Activated CD8-positive, alpha-beta memory T cell treated with anti-CD3 and anti-CD28 coated beads, Interleukin-2, amount 50 U/mL, for 24 hours (primary cell): ENCODE data around the gene ZNF860.
"Not testable (repeated sequence)": the region's sequence is repeated elsewhere in the genome, so short reads cannot be mapped to it uniquely, and the experiment has no call there.

Source experiments
- DNase-seq: peaks from one replicate; pipeline ENCODE4 v3.0.0-alpha.2; 2020; ENCODE audit errors: extremely low read depth

Gene ZNF860

DNA sequence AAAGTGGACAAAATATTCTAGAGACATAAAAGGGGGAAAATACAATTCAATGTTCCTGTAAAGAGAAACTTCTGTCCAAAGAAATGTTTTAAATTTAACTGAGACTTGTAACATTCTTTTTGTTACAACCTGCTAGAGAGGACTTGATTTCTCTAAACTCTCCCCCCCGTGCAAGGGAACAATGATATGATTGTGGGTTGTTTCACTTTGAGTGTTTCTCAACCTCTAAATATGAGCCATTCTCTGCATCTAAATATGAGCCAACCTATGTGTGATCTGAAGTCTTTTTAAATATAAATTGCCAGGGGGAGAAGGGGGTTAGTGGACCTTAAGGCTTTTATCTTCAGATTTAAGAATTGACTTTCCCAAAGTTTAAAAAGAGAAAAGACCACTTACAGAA is 14.6 kb downstream of the ZNF860 start:
- DNase-seq = no peak

DNA sequence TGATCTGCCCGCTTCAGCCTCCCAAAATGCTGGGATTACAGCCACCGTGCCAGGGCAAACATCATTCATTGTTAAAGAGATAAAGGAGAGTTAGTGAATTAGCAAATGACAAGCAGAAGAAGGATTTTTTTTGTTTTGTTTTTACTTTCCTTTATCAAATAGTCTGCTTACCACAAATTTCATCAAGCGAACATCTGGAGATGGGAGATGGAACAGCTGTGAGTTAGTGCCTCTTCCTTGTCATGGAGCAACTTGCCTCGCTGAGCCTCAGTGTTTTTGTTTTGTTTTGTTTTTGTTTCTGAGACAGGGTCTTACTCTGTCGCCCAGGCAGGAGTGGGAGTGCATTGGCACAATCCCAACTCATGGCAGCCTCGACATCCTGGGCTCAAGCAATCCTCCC is 15.9 kb downstream of the ZNF860 start:
- DNase-seq = no peak

DNA sequence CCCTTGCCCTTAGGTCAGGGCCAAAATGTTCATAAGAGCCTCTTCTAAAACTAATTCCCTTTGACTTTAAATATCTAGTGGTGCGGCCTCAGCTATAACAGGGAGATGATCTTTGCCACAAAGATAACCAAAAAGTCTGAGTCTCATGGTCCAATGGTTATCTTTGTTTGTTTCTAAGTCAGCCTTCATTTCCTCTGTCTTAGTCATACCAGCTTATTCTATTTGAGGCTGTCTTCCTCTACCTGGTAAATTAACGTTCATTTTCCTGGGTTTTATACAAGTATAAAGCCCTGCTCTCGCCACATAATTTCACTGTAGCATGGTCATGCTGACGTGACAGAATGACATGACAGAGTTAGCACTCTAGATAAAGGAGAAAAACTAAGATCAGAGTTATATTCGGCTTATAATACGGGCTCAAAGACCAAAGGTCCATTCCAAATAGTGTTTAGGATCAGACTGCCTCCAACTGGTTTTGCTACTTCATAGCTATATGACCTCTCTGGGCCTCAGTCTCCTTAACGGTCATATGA is 18.4 kb downstream of the ZNF860 start:
- DNase-seq = no peak

DNA sequence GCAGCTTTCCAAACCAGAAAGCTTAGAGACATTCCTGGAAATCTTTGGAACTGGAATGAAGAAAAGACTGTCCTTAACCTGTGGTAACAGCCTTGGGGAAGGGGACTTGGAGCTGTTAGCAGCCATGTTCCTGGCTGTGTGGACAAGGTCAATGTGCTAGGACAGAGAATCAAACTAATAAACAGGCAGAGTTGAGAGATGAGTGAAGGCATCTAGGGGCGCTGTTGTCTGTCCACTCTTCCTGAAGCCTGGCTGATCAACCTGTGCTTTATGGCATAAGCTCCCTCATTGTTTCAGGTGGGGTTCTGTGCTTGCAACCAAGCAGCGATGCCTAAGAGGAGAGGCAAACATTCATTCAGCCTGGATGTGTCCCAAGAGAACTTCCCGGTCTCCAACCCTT is 19.3 kb downstream of the ZNF860 start:
- no peak for DNase-seq

DNA sequence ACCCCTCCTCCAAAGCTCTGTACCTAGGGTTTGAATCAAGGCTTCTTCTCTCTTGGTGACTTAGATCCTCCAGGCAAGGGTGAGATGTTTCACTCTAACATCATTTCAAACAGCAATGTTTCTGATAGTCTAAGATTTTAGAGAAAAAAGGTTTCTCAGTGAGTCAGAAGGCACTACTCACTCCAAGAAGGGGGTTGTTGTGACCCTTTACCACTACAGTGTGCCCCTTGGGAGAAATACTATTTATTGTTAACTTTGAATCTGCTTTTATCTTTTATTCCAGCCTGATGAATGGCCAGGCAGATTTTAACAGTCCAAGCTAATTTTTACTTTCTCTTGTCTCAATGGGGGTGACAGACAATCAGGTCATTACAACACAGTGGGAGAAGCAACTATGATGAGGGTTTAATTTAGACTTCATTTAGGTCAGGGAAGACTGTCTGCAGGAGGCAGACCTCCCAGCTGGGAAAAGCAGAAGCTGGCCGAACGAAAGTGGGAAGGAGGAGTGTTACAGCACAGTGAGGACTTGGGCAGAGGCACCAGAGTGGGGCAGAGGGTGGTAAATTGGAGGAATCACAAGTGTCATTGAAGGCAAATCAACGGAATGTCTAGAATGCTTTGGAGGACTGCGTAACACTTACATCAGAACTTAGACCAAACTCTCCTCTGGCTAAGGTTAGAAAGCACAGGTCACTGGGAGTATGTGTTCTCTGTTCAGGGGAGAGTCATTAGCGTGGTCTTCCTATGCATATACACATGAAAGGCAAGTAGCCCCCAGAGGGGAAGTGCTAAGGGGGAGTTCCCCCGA is 21.2 kb downstream of the ZNF860 start:
- no peak for DNase-seq

DNA sequence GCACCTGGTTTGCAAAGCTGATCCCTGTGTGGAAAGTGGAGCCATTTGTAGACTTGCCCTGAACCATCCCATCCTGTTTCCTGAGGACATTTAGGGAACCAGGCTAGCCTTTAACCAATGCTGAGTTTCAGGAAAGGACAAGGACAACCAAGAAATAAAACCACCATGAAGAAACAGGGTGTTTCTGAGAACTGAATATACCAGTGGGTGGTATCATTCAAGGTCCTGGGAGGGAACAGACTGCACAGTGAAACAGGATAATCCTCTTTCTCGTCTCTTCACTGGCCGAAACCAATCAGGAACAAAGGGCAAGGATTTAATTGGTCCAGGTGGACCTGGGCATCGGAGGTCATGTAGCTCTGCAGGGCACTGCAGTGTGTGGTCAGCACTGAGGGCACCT is 21.8 kb downstream of the ZNF860 start:
- DNase-seq = no peak

DNA sequence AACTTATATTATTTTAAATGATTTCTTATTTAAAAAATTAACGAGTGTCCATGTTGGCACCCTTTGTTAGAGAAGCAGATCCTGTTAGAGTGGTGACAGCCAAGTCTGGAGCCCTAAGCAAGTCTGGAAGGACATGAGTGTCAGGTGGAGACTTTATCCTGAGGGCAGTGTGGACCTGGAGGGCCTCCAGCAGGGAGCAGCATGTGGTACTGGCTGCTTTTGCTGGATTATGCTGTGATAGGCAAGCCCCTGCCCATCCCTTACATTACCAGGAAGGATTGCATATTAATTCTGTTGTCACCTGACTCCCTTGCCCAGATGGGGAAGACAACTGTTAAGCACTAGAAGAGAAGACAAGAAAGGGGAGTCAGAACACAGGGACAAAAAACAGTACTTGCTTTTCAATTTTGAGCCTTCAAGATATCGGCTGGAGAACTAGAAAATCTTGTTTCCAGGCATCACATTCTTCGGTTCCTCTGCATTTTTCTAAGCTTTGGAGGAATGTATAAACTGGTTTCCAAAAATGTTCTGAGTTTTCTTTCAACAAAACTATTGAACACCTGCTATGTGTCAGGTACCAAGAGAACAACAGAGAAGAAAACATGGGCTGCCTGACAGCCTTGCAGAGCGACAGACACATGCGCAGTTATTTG is 22.7 kb downstream of the ZNF860 start:
- no peak for DNase-seq

DNA sequence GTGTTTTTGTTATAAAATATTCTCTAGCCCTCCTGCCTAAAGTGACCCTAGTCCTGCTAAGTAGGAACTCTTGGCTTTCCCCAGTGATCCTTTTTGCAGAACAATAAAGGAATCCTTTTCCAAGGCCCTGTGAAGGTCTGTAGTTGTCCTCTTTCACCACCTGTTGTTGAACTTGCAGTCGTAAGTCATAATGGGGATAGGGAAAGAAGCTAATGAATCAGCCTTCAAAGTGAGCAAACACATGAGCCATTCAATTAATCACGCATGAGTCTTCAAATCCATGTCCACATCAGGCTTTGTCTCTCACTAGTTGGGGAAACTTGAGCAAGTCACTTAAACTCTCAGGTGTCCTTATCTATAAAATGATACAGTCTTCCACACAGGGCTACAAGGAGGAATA is 27.6 kb downstream of the ZNF860 start:
- DNase-seq = no peak

DNA sequence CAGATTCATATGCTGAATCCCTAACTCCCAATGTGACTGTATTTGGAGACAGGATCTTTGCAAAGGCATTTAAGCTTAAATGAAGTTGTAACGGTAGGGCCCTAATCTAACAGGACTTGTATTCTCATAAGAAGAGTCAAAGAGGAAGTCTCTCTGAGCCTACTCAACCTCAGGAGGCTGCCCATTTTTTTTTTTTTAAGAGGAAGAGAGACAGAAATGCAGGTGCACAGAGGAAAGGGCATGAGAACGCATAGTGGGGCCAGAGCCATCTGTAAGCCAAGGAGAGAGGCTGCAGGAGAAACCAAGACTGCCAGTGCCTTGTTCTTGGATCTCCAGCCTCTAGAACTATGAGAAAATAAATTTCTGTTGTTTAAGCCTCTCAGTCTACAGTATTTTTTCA is 28.4 kb downstream of the ZNF860 start:
- DNase-seq = no peak

DNA sequence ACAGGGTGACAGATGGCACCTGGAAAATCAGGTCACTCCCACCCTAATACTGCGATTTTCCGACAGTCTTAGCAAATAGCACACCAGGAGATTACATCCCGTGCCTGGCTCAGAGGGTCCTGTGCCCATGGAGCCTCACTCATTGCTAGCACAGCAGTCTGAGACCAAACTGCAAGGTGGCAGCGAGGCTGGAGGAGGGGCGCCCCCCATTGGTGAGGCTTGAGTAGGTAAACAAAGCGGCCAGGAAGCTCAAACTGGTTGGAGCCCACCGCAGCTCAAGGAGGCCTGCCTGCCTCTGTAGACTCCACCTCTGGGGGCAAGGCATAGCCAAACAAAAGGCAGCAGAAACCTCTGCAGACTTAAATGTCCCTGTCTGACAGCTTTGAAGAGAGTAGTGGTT is 29.1 kb downstream of the ZNF860 start:
- DNase-seq = not testable (repeated sequence)

DNA sequence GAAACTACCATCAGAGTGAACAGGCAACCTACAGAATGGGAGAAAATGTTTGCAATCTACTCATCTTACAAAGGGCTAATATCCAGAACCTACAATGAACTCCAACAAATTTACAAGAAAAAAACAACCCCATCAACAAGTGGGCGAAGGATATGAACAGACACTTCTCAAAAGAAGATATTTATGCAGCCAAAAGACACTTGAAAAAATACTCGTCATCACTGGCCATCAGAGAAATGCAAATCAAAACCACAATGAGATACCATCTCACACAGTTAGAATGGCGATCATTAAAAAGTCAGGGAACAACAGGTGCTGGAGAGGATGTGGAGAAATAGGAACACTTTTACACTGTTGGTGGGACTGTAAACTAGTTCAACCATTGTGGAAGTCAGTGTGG is 34.1 kb downstream of the ZNF860 start:
- not testable (repeated sequence) for DNase-seq

DNA sequence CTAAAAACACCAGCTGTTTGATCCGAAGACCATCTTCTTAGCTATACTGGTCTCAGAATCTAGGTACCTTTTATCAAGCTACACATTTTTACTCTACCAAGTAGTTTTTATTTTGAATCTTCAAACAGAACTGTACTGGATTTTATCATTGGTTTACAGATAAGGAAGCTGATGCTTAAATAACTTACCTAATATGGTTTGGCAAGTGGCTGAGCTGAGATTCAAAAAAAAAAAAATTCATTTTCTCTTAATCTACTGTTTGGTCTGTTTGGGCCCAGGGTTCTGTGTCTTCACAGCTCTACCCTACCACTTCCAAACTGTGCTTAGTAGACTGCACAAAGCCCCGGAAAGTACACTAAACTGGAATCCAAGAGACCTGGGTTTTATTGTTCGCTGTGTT is 35.7 kb downstream of the ZNF860 start:
- DNase-seq = no peak

DNA sequence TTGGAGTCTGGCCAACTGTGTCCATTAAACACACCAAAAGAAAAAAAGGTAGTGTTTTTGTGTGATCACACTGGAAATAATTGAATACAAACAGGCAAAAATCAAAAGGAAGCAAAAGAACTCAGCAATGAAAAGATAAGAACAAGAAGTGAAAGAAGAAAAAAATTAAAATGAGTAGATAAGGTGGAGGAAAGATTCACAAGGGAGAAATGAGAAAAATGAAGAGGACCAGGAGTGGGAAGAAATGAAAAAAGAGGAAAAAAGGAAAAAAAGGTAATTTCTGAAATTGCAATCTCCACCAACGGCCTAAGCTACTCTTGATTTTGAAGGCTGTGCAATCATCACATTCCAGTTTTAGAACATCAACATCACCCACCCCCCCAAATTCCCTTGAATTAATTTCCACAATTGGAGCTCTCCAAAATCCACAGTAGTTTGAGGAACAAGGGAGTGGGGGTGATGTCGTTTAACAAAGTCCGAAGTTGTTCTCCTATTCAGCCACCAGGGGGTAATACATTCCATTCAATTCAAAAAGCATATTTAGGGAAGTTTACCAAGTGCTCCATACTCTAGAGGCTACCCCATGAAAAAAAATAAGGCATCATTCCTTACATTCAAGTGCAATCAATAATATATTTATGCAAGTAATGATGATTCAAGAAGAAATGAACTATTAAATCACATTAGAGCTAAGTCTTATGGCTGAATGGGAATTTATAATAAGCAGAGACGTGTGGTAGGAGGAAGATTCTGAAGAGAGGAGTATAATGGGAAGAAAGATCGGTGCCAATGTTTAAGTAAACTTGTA is 37.4 kb downstream of the ZNF860 start:
- DNase-seq = no peak

DNA sequence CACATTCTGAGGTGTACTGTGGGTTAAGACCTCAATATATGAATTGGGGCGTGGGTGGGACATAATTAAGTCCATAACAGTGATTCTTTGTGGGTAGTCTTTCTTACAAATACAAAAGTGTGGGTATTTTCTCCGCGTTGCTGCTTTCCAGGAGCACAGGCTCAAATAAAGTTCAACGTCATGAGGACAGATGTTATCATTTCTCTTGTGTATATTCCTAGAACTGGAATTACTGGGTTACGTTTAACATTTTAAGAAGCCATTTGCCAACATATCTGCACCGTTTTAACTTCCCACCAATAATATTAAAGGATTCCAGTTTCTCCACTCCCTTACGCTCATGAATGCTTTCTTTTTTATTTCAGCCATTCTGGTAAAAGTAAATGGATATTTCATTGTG is 39.6 kb downstream of the ZNF860 start:
- DNase-seq = no peak

DNA sequence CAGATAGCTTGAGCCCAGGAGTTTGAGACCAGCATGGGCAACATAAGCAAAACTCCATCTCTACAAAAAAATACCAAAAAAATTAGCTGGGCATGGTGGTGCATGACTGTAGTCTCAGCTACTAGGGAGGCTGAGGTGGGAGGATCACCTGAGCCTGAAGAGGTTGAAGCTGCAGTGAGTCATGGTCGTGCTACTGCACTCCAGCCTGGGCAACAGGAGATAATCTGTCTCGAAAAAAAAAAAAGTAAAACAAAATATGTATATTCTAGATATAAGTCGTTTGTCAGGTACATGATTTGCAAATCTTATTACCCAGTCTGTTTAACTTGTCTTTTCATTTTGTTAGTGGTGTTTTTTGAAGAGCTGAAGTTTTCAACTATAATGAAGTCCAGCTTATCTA is 40.2 kb downstream of the ZNF860 start:
- no peak for DNase-seq

DNA sequence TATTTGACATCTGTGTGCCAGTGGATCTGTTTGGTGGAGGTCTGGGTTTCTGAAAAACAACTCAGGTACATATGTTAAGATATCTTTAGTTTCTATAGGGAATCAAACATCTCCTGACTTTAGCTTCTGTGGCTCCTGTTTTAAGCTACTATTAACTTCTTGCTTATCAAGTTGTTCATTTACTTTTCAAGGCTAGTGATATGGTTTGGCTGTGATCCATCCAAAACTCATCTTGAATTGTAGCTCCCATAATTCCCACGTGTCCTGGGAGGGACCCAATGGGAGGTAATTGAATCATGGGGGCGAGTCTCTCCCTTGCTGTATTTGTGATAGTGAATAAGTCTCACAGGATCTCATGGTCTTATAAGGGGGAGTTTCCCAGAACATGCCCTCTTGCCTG is 41.4 kb downstream of the ZNF860 start:
- no peak for DNase-seq

DNA sequence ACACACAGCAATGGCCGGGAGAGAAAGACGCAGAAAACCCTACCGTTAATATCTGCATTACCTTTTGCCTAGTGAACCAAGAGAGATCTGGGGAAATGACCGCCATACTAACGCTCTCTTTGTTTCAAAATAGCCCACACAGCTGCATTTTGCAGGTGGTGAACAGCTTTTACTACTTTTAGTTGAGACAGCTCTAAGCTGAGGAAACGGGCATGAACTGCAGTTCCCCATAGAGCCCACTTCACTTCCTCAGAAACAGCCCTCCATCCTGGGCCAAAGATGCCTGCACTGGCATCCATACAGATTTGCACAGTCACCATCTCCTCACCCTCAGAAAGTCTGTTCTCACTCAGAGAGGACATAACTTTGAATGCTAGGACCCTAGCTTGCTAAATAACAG is 45.0 kb downstream of the ZNF860 start:
- no peak for DNase-seq

DNA sequence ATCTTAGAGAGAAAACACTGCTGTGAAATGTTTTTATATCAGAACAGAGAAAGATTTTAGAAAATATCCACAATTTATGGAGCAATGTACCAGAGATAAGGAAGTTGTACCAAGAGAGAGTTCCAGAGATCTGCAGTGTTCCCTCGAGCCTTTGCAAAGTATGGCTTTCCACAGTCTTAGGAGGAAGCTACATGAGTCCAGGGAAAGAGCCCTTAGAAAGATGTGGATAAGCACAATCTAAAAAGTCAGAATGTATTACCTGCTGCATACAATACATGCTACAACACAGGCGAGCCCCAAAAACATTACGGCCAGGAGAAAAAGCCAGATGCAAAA is 56.4 kb downstream of the ZNF860 start:
- no peak for DNase-seq

DNA sequence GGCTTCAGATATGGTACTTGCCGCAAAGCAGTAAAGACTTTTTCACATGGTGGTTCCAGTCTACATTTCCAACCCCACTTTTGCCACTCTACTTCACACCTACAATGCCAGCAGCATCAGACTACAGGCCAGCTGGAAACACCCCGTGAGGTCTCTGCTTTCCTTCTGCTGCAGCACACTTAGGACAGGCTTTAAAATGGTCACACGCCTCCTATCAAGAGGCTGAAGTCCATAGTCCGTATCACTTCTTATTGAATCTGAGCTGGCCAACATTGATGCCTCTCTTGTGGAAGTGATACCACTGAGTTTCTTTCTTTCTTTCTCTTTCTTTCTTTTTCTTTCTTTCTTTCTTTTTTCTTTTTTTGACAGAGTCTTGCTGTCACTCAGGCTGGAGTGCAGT is 59.8 kb downstream of the ZNF860 start:
- DNase-seq = no peak
